ENCODE measurements around the gene RAB40B.

The RAB40B gene

GRCh38 chr17:82653651-82654528 lies 44.6 kb downstream of the RAB40B start:
- Histone ChIP-seq H3K27ac (no peak overlapping the region), H3K4me3 (ENCODE audit: low read depth, low read length) (no peak overlapping the region), H3K27me3 (ENCODE audit: control insufficient read depth, insufficient read depth, low read length) (no peaks in the 10 kb centered on the region), H3K4me2 (ENCODE audit: low read length) (no peak overlapping the region), H3K9ac (no peak overlapping the region), H3K36me3 (ENCODE audit: control insufficient read depth, insufficient read depth, low read length) (no peaks in the 10 kb centered on the region), H3K9me3 (ENCODE audit: control insufficient read depth, low read length) (no peaks in the 10 kb centered on the region), H3K4me1 (no peaks in the 10 kb centered on the region), H3K79me2 (no peaks in the 10 kb centered on the region), H2AFZ (no peak overlapping the region)
- no peak for TF ChIP-seq CTCF (IDR thresholded peaks at IDR 0.05)

GRCh38 chr17:82650723-82651122 lies 47.8 kb downstream of the RAB40B start:
- H2AFZ ChIP-seq = no peak overlapping the region
- no peaks in the 10 kb centered on the region for H3K36me3 ChIP-seq (ENCODE audit: control insufficient read depth, insufficient read depth, low read length)
- no peak overlapping the region for H3K4me3 ChIP-seq (ENCODE audit: low read depth, low read length)
- no peak overlapping the region for H3K9ac ChIP-seq
- H3K79me2 ChIP-seq = peaks cover 8% of the 10 kb centered on the region
- no peak for TF ChIP-seq CTCF (IDR thresholded peaks at IDR 0.05)
- no peak overlapping the region for H3K27ac ChIP-seq
- H3K9me3 ChIP-seq (ENCODE audit: control insufficient read depth, low read length) = no peaks in the 10 kb centered on the region
- no peaks in the 10 kb centered on the region for H3K27me3 ChIP-seq (ENCODE audit: control insufficient read depth, insufficient read depth, low read length)
- H3K4me2 ChIP-seq (ENCODE audit: low read length) = no peak overlapping the region
- H3K4me1 ChIP-seq = peaks cover 10% of the 10 kb centered on the region

- no peaks in the 10 kb centered on the region for H3K9me3 ChIP-seq (ENCODE audit: control insufficient read depth, low read length)
Measured at GRCh38 chr17:82649501-82650261, 48.8 kb downstream of the RAB40B start.

GRCh38 chr17:82648742-82649331 lies 49.7 kb downstream of the RAB40B start:
- H3K4me3 ChIP-seq (ENCODE audit: low read depth, low read length) = no peak overlapping the region

More at GRCh38 chr17:82649501-82650261, 48.8 kb downstream of the RAB40B start:
- no peak for TF ChIP-seq CTCF (IDR thresholded peaks at IDR 0.05)
- H3K27ac ChIP-seq = no peak overlapping the region
- peaks cover 16% of the 10 kb centered on the region for H3K79me2 ChIP-seq
- H2AFZ ChIP-seq = no peak overlapping the region
- H3K27me3 ChIP-seq (ENCODE audit: control insufficient read depth, insufficient read depth, low read length) = no peaks in the 10 kb centered on the region
- H3K36me3 ChIP-seq (ENCODE audit: control insufficient read depth, insufficient read depth, low read length) = no peaks in the 10 kb centered on the region
- H3K9ac ChIP-seq = no peak overlapping the region
- H3K4me3 ChIP-seq (ENCODE audit: low read depth, low read length) = no peak overlapping the region
- H3K4me1 ChIP-seq = peaks cover 10% of the 10 kb centered on the region
- H3K4me2 ChIP-seq (ENCODE audit: low read length) = no peak overlapping the region

More at GRCh38 chr17:82648742-82649331, 49.7 kb downstream of the RAB40B start:
- Histone ChIP-seq H3K9me3 (ENCODE audit: control insufficient read depth, low read length) (no peaks in the 10 kb centered on the region), H2AFZ (peak overlapping the region; percentile 86), H3K9ac (no peak overlapping the region), H3K4me2 (ENCODE audit: low read length) (peak overlapping the region; percentile 56), H3K4me1 (peaks cover 10% of the 10 kb centered on the region), H3K27ac (peak overlapping the region; percentile 44), H3K27me3 (ENCODE audit: control insufficient read depth, insufficient read depth, low read length) (no peaks in the 10 kb centered on the region), H3K79me2 (peaks cover 25% of the 10 kb centered on the region), H3K36me3 (ENCODE audit: control insufficient read depth, insufficient read depth, low read length) (no peaks in the 10 kb centered on the region)
- no peak for TF ChIP-seq CTCF (IDR thresholded peaks at IDR 0.05)
